GM19023 (cell line): ENCODE data around the gene LARGE1.

Experiments used
- ATAC-seq: cut with Tn5 transposase; IDR thresholded peaks from one replicate; pipeline ENCODE4 v1.9.1; 2021; ENCODE audit warnings: mild to moderate bottlenecking, moderate library complexity; ENCODE audit not compliant: unreplicated experiment

LARGE1 gene

DNA sequence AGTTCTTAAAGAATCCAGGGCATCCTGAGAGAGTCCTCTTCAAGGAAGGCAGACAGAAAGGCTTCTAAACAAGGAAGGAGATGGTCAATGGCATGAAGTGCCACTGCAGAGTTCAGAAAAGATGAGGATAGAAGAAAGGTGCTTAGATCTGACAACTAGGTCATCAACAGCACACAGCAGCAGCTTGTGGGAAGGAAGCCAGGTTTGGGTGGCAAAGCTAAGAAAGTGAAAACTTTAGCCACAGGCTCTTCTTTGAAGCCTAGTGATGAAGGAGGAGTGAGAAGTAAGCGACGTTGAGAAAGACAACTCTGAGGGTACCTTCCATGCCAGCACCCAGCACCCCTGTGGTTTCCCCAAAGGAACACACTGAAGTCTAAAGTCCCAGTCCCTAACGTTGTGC lies 92.0 kb downstream of the LARGE1 start:
- ATAC-seq = no peak

DNA sequence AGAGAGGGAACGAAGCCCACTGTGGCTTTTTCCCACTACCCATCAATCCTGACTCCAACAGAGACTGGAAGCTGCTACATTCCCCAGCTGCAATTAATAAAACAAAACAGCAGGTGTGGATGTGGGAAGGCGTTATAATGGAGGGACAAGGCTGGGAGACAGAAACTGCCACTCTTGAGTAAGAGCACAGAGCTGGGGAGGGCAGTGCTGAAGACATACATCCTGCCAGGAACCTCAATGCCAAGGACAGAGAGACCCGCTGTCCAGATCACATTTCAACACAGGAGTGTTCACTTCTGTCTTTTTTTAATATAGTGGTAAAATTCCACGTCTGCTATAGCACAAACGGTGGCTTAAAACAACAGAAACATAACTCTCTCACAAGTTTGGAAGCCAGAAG lies 94.5 kb downstream of the LARGE1 start:
- no peak for ATAC-seq

DNA sequence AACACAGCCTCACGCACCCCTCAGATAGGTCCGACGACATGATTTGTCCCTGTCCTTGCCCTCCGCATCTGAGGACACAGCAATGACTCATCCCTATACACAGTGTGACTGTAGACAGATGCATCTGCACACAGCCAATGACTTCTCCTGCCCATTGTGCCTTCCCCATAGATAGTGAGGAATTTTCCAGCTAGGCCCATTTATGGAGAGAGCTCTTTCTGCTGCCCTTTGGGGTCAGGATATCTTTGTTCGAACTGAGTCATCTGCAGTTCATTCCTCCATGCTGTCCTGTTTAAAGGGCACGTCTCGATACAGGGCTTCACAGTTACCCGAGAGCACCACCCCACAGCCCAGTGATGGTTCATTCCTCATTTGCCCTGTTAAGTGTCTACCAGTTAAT lies 96.7 kb downstream of the LARGE1 start:
- no peak for ATAC-seq

DNA sequence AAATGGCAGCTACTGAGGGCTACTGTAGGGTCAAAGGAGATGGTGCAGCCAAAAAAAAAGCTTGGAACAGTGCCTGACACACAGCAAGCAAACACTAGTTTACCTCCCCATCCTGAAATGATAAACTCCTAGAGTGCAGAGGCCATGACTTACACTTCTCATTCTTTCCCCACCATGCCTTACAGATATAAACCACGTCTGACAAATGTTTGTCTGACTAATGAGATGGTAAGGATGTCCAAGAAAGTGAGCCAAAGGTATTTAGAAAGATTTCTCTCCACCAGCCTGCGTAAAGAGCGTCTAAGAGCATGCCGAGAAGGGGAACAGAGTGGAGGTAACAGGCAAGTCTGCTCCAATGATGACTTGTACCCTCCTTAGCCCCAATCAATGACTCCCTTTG lies 99.0 kb downstream of the LARGE1 start:
- no peak for ATAC-seq

DNA sequence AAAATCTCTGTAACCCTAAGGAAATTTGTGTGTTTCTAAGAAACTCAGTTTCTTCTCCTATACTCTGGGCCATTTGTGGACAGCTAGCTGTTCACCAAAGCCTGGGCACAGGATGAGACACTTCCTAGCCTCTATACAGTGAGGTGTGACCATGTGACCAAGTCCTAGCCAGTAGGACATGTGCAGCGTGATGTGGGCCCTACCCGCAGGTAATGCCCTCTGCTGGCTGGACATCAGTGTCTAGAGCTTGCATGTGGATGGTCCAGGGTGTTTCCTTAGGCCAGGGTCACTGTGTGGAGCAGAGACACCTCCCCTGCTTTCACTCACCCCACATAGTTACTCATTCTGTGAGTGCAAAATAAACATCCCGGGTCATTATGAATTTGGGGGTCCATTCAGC lies 100.5 kb downstream of the LARGE1 start:
- no peak for ATAC-seq

DNA sequence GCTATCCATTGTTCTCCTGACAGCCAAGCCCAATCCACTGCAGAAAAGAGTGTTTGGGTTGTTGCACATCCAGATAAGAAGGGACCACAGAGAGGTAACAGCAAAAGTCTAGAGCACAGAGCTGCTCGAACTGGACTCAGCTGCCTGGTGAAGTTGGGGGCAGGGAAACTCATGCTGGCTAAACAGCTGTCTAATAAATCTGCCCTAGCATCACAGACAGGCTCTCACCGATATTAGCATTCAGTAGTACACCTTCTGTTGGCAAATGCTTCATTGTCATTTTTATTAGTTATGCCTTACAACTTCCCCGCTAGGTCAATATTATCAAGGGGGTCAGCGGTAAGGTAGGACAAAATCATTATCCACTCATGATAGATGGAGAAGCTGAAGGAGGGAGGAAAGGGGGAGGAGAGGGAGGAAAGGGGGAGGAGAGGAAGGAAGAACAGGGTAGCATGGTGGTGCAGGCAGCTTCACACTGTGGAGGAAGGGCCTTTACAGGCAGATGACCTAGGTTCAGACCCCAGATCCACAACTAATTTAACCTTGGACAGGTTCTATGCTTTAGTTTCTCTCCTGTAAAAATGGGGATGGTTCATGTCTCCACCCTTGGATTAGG lies 102.7 kb downstream of the LARGE1 start:
- ATAC-seq = no peak

DNA sequence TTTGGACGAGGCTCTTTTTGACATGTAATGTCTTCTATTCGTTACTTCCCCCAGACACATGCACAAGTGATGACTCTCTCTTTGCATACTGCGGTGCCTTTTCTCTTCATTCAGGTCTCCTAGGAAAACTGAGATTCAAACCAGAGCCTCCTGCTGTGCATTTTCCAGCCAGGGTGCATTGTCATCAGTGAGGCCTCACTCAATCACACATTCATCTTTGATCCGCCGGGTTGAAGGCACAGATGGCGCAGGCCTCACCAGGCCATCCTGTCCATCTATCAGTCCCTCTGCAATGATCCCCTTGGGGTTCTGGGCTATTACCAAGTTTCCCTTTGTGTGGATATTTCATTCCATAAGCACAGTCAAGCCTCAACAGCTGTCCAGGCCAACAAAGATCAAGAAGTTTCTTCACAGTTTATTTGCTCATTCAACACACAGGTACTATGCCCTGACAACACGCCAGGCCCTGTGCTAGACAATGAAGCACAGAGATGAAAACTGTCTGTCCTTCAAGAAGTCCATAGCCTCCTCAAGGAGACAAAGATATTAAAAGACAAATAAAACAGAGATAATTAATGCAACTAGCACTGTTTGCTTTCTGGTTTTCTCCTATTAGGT lies 107.8 kb downstream of the LARGE1 start:
- no peak for ATAC-seq

DNA sequence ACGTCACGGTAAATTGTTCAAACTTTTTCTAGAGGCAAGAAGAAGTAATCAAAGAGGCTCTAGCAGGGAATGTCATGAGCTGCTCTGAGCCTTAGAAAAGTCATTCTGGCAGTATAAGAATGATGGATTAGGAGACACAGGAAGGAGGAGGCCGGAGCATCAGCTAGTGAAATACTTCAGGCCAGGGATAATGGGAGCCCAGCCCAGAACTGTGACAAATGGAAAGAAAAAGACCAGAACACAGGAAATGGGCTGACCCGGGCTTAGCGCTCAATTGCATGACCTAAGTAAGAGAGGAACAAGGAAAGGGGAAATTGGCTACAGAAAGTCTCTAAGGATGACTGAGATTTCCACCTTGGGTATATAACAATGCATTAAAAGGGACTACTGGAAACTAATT lies 108.6 kb downstream of the LARGE1 start:
- ATAC-seq = no peak

DNA sequence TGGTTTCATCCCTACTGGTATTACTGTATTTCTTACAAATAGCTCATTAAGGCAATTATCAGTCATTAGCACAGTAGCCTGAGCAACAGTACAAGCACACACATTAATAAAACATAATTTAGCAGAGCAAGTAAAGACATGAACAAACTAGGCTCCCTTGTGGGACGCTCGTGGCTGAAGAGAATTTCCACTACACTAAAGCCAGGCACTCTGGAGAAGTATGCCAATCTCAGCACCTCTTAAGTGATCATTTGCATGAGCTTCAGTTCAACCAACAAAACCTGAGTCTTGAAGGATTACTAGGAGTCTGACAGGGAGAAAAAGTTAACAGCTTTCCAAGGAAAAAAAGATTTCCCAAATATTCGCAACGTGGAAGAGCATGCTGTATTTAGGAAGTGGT lies 109.1 kb downstream of the LARGE1 start:
- ATAC-seq = no peak

DNA sequence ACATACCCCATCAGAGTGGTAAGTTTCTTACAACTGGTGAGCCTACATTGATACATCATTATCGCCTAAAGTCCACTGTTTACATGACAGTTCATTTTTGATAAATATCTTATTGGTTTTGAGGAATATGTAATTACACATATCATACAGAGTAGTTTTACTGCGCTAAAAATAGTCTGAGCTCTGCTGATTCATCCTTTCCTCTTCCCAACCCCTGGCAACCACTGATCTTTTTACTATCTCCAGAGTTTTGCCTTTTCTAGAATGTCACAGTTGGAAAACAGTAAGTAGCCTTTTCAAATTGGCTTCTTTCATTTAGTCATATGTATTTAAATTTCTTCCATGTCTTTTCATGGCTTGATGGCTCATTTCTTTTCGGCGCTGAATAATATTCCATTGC lies 112.8 kb downstream of the LARGE1 start:
- ATAC-seq = no peak

DNA sequence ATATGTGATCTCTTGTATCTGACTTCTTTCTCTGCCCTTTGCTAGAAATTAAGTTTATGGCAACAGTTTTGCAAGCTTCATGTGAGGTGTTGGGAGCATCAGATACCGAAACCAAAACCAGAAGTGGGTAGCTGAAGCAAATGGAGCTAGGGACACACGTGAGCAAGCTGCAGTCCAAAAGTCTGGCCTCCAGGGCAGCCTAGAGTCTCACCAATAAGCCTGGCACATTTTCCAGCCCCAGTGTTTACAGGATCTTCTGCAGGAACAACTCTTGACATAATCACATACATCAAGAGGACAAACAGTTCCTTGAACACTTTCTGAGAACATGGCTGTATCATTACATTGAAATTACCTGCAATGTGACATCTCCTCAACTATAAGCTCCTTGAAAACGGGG lies 114.1 kb downstream of the LARGE1 start:
- ATAC-seq = no peak

DNA sequence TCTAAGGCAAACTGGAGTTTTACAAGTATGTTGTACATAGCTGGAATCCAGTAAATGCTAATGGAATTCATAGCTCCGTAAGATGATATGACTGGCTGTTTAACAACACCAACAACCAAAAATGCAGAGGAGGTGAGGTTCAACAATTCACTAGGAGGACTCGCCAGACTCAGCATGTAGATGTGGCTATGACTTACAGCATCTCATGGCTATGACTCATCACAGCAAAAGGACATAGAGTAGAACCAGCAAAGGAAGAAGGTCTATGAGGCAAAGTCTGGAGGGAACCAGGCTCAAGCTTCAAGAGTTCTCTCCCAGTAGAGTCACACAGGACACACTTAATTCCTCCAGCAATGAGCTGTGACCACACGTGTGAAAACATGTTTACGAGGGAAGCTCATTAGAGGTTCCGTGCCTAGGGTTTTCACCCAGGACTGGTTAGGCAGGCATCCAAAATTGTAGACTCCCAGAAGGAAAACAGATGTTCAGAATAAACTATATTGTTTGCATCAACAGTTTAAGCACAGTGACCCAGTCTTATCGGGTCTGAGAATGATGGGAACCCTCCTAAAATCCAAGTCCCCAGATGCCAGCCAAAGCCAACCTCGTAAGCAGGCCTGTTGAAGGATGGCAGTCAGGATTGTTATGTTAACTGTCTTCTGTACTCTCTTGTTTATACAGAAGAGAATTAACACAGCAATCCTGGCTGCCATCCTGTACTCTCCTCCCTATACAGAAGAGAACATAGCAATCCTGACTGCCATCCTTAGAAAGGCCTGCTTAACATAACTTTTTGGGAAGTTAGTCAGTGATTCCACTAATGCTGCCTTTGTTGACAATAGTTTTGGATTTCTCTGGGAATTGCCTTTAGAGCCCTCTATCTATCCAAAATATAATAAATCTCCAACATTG lies 116.6 kb downstream of the LARGE1 start:
- no peak for ATAC-seq

DNA sequence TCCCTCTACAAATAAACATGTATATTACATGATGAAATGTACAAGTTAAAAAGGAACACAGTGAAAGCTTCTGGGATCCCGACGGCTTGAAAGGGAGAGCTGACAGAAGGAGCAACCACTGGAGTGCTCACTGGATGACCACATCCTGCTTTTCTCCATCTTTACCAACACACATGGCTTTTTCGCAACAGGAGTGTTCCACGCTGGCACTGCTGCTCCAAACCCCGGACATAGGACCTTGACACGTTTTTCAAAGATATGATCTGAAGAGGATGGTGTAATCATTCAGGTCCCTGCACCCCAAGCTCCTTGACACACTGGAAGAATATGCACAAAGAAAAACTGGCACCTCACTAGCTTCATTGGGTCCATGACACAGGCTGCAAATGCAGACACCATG lies 121.9 kb downstream of the LARGE1 start:
- no peak for ATAC-seq

DNA sequence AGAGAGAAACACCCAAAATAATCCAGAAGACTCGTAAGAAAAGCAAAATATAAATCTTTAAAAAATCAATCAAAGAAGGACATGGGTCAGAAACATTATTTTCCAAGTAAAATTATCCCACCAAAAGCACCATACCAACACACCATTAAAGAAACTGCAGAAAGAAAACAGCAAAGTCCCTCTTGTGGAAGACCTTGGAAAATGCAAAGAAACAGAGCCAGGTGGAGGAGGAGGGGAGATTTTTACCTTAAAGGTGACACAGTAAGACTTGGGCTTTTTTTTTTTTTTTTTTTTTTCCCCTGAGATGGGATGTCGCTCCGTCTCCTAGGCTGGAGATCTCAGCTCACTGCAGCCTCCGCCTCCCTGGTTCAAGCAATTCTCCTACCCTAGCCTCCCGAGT lies 123.8 kb downstream of the LARGE1 start:
- ATAC-seq = no peak

DNA sequence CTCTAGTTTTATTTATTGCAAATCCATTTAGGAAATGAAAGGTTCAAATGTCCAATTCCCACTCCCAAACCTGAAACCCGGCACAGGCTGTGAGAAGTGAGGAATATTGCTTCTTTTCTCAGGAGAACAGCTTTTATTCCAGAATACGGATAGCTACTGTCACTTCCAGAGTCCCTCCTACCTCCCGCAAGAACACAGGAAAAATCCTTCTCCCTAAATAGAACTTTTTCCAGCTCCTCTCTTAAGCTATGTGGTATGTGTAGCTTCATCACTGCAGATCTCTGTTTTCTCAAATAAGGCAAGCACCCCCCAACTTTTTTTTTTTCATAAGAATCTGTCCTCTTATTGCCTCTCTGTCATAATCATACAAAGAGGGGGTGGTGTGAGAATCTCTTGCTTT lies 126.8 kb downstream of the LARGE1 start:
- no peak for ATAC-seq

DNA sequence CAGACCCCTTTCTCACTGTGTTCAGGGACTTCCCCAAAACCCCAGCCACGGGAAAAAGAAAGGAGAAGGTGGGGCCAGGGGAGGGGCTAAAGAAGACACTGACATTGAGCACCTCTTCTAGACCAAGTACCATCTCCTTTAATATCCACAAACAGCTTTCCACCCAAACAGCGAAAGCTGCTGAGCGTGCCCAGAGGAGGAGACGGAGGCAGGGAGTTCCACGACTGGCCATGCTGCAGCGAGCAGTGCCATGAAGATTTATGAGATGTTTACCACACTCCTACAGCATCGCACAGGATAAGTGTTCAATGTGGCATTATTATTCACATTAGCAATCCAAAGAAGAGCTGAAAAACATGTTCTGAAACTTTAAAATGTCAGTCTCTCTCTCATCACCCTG lies 127.4 kb downstream of the LARGE1 start:
- no peak for ATAC-seq

DNA sequence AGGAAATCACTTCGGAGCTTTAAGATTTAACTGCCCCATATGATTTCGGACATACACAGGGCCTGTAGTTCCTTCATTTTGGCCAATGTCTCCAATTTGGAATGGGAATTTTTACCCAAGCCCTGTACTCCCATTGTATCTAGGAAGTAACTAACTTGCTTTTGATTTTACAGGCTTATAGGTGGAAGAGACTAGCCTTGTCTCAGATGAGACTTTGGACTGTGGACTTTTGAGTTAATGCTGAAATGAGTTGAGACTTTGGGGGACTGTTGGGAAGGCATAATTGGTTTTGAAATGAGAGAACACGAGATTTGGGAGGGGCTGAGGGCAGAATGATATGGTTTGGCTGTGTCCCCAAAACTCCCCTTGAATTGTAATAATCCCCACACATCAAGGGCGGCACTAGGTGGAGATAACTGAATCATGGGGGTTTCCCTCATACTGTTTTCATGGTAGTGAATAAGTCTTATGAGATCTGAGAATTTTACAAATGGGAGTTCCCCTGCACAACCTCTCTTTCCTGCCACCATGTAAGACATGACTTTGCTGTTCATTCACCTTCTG lies 130.5 kb downstream of the LARGE1 start:
- ATAC-seq = no peak

DNA sequence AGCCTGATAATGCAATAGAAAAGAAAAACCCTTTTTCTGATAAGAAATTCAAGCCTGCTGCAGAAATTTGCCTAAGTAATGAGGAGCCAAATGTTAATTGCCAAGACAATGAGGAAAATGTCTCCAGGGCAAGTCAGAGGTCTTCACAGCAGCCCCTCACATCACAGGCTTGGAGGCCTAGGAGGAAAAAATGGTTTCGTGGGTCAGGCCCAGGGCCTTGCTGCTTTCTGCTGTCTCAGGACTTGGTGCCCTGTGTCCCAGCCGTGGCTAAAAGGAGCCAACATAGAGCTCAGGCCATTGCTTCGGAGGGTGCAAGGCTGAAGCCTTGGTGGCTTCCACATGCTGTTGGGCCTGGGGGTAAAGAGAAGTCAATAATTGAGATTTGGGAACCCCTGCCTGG lies 131.3 kb downstream of the LARGE1 start:
- no peak for ATAC-seq

DNA sequence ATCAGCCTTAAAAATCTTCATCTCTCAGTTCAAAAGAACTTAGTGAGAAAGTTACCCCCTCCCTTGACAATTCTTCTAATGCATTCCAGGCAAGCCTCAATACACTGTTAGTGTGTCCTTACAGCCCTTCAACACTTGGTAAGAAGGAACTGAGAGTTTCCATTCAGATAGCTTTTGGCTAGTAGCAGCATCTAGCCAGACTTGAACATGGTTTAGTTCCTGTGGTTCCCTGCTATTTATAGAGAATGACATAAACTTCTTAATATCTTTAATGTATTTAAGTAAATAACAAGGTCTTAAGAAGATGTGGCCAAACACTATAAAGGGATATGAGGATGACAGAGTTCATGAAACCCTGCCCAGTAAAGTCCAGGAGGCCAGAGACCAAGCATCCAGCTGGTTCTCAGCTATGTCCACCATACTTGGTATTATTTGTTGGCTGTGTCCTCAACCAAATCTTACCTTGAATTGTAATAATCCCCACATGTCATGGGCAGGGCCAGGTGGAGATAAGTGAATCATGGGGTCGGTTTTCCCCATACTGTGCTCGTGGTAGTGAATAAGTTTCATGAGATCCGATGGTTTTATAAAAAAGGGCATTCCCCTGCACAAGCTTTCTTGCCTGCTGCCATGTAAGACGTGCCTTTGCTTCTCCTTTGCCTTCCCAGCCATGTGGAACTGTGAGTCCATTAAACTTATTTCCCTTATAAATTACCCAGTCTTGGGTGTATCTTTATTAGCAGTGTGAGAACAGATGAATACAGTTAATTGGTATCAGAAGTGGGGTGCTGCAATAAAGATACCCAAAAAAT lies 132.4 kb downstream of the LARGE1 start:
- no peak for ATAC-seq

DNA sequence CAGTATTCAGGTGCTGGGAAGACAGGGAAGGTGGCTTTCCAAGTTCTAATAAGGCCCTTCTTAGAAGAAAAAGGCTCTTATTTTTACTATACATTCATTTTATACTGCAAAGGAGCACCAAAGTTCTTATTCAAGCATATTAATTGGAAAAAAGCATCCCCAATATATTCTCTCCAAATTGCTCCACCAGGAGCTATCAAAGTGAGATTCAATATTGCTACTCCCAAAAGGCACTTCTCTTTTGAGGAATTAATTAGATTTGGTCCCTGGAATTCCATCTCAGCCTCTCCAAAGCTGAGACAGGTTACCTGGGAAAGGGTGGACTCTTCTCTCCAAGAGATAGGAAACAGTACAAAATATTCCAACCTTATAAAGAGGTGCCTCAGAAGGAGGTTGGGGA lies 134.1 kb downstream of the LARGE1 start:
- no peak for ATAC-seq
